Peyer's patch (tissue), 4 donors: ENCODE data around the gene SZT2. TPM values are rescaled to one million over a fixed set of nuclear protein-coding genes. Genes with fewer than 3 reads are reported as not detected.

Experiments
- DNase-seq, 3 donors: peaks; one replicate each; pipeline ENCODE4 v3.0.0-alpha.2; 2017 to 2019
- H3K27ac ChIP-seq, 4 donors: fragments of 200-600 bp; sonication (generic); one replicate each; pipeline ENCODE4 v1.5.1; 2016 to 2019
- H3K27me3 ChIP-seq, 2 donors: fragments of 200-600 bp; sonication (generic); one replicate each; pipeline ENCODE4 v1.5.1; 2019
- H3K36me3 ChIP-seq, 3 donors: fragments of 200-600 bp; sonication (generic); one replicate each; pipeline ENCODE4 v1.5.1; 2016 to 2019
- H3K4me1 ChIP-seq, 4 donors: fragments of 200-600 bp; sonication (generic); one replicate each; pipeline ENCODE4 v1.5.1; 2016 to 2019
- H3K4me3 ChIP-seq, 4 donors: fragments of 200-600 bp; sonication (generic); 1 replicate in 3 of 4; 2 replicates in 1 of 4; pipeline ENCODE4 v1.5.1; 2016 to 2019; ENCODE audit warnings: mild to moderate bottlenecking in 1 of 4
- H3K9me3 ChIP-seq, 4 donors: fragments of 200-600 bp; sonication (generic); one replicate each; pipeline ENCODE4 v1.5.1; 2016 to 2019; ENCODE audit warnings: mild to moderate bottlenecking in 1 of 4
- CTCF ChIP-seq, 6 experiments: fragments of 450-650 bp in 4 of 6; fragments of 200-600 bp in 2 of 6; sonication (generic) in 1 of 6; IDR thresholded peaks; one replicate each; pipeline ENCODE4 v1.5.1; 2017 to 2019; ENCODE audit warnings: antibody characterized with exemption in 6 of 6, mild to moderate bottlenecking in 3 of 6, moderate library complexity in 1 of 6
- POLR2A ChIP-seq, 2 donors: fragments of 450-650 bp; IDR thresholded peaks; one replicate each; pipeline ENCODE4 v1.5.1; 2017; ENCODE audit warnings: antibody characterized with exemption in 2 of 2, mild to moderate bottlenecking in 2 of 2, moderate library complexity in 2 of 2
- total RNA-seq, 4 donors: library from RNA; depleted of rRNA; stranded (reverse); fragments of >200 nt; gene quantifications; one replicate each; pipeline ENCODE4 v1.1.0, GENCODE V29; 2016

The SZT2 gene
- total RNA-seq, 4 donors from 2014 or later: 76.9 to 129 (median 104) TPM

- Histone ChIP-seq H3K27ac (no peak overlapping the region), H3K4me1 (peaks cover 0 to 9% (median 0%) of the 10 kb centered on the region in 4 donors), H3K9me3 (no peaks in the 10 kb centered on the region), H3K27me3 (no peaks in the 10 kb centered on the region), H3K4me3 (no peak overlapping the region), H3K36me3 (no peaks in the 10 kb centered on the region)
- TF ChIP-seq CTCF (IDR thresholded peaks at IDR 0.05) (no peak), POLR2A (IDR thresholded peaks at IDR 0.05) (no peak)
- no peak for DNase-seq
Observed at GRCh38 chr1:43352351-43352705, 37.4 kb upstream of the SZT2 start.

GRCh38 chr1:43352881-43353280 is 36.8 kb upstream of the SZT2 start:
- TF ChIP-seq CTCF (IDR thresholded peaks at IDR 0.05) (no peak), POLR2A (IDR thresholded peaks at IDR 0.05) (no peak)
- no peaks in the 10 kb centered on the region for H3K27me3 ChIP-seq
- no peak overlapping the region for H3K27ac ChIP-seq
- H3K4me1 ChIP-seq: peaks cover 0 to 14% (median 3%) of the 10 kb centered on the region in 4 donors
- no peak overlapping the region for H3K4me3 ChIP-seq
- no peak for DNase-seq
- no peaks in the 10 kb centered on the region for H3K9me3 ChIP-seq
- H3K36me3 ChIP-seq: no peaks in the 10 kb centered on the region

- Histone ChIP-seq H3K27ac (no peak overlapping the region), H3K27me3 (no peaks in the 10 kb centered on the region), H3K4me3 (no peak overlapping the region), H3K9me3 (no peaks in the 10 kb centered on the region), H3K4me1 (peaks cover 5 to 16% (median 6%) of the 10 kb centered on the region in 4 donors), H3K36me3 (no peaks in the 10 kb centered on the region)
- DNase-seq: no peak
- TF ChIP-seq CTCF (IDR thresholded peaks at IDR 0.05) (no peak), POLR2A (IDR thresholded peaks at IDR 0.05) (no peak)
Observed at GRCh38 chr1:43354471-43354870, 35.2 kb upstream of the SZT2 start.

- Histone ChIP-seq H3K9me3 (no peaks in the 10 kb centered on the region), H3K27ac (no peak overlapping the region), H3K36me3 (no peaks in the 10 kb centered on the region), H3K27me3 (no peaks in the 10 kb centered on the region), H3K4me1 (peaks cover 5 to 19% (median 6%) of the 10 kb centered on the region in 4 donors), H3K4me3 (no peak overlapping the region)
- no peak for DNase-seq
- TF ChIP-seq POLR2A (IDR thresholded peaks at IDR 0.05) (no peak), CTCF (IDR thresholded peaks at IDR 0.05) (no peak)
Observed at GRCh38 chr1:43354936-43355335, 34.8 kb upstream of the SZT2 start.

GRCh38 chr1:43357251-43357650 is 32.4 kb upstream of the SZT2 start:
- H3K9me3 ChIP-seq: no peaks in the 10 kb centered on the region

More at GRCh38 chr1:43357251-43357650, 32.4 kb upstream of the SZT2 start:
- H3K4me1 ChIP-seq: peaks cover 5 to 28% (median 6%) of the 10 kb centered on the region in 4 donors
- no peak for DNase-seq
- H3K36me3 ChIP-seq: peaks cover 0 to 19% (median 0%) of the 10 kb centered on the region in 3 donors
- TF ChIP-seq CTCF (IDR thresholded peaks at IDR 0.05): no peak
- TF ChIP-seq POLR2A (IDR thresholded peaks at IDR 0.05): no peak
- no peak overlapping the region for H3K4me3 ChIP-seq
- H3K27ac ChIP-seq: no peak overlapping the region
- H3K27me3 ChIP-seq: no peaks in the 10 kb centered on the region
